HepG2 (cell line): ENCODE data around the gene ZFP1. TPM values are rescaled to one million over a fixed set of nuclear protein-coding genes. Genes with fewer than 3 reads are reported as not detected.

Experiments used
- ATAC-seq: fragments of 200-7000 bp; cut with Tn5 transposase; 3 replicates; pipeline ENCODE4 v1.9.1; 2020; ENCODE audit warnings: mild to moderate bottlenecking, moderate library complexity
- BruUV-seq: library from RNA; stranded (reverse); fragments of 400-500 nt; replicated peaks from 2 replicates; lab custom pipeline; 2021; lab: Mats Ljungman, UMichigan
- CTCF ChIA-PET: fragments of 300-600 bp; formaldehyde crosslinking; extraction: SDS; loops from one replicate; lab custom pipeline; 2021; ENCODE audit warnings: low total read pairs, inconsistent platforms, low intra/inter-chr PET ratio; lab: Yijun Ruan, JAX
- POLR2A ChIA-PET: fragments of 350-600 bp; sonication (Branson Sonifier 250); formaldehyde crosslinking; loops from one replicate; lab custom pipeline; 2020; ENCODE audit warnings: antibody characterized with exemption, inconsistent platforms; lab: Yijun Ruan, JAX
- DNase-seq: peaks from one replicate; pipeline ENCODE4 v3.0.0-alpha.2; 2015; ENCODE audit warnings: low spot score
- FAIRE-seq: peaks from 3 replicates; lab custom pipeline; 2011; peaks lifted over from hg19 to GRCh38; lab: Jason Lieb, UNC
- H2AFZ ChIP-seq: one replicate; pipeline ENCODE4 v1.6.1; 2011; ENCODE audit warnings: low read length, inconsistent platforms
- H3K27ac ChIP-seq: fragments of 300-600 bp; 3 replicates; pipeline ENCODE4 v1.8.0; 2011; ENCODE audit warnings: mixed run types, mild to moderate bottlenecking, mixed read lengths, low read length, inconsistent platforms; ENCODE audit not compliant: insufficient read depth; ENCODE audit errors: extremely low read length
- H3K27me3 ChIP-seq, 2 experiments: fragments of 200-600 bp in 1 of 2; 2 replicates in 1 of 2; 3 replicates in 1 of 2; pipeline versions ENCODE4 v1.6.0 to v1.8.0; 2011; ENCODE audit warnings: low read length in 2 of 2, mild to moderate bottlenecking in 2 of 2, moderate library complexity in 2 of 2, inconsistent platforms in 1 of 2; ENCODE audit not compliant: insufficient read depth in 2 of 2, control insufficient read depth in 1 of 2
- H3K36me3 ChIP-seq, 2 experiments: fragments of 200-600 bp in 1 of 2; replicated peaks in 1 of 2; 2 replicates in 1 of 2; 3 replicates in 1 of 2; pipeline versions ENCODE4 v1.5.1 to v1.8.0; 2011; ENCODE audit warnings: low read length in 2 of 2, inconsistent platforms in 1 of 2; ENCODE audit not compliant: insufficient read depth in 2 of 2, control insufficient read depth in 1 of 2
- H3K4me1 ChIP-seq: 2 replicates; pipeline ENCODE4 v1.5.1; 2012; ENCODE audit warnings: low read length, inconsistent platforms; ENCODE audit not compliant: insufficient read depth
- H3K4me2 ChIP-seq: 2 replicates; pipeline ENCODE4 v1.6.0; 2011; ENCODE audit warnings: low read depth, low read length, inconsistent platforms
- H3K4me3 ChIP-seq, 3 experiments: fragments of 200-600 bp in 1 of 3; sonication (generic), shearing (Covaris generic) in 1 of 3; replicated peaks in 1 of 3; 2 replicates each; pipeline ENCODE4 v1.5.1; 2011 to 2016; ENCODE audit warnings: low read length in 3 of 3, inconsistent platforms in 2 of 3, low read depth in 2 of 3, mild to moderate bottlenecking in 2 of 3, control low read depth in 1 of 3, mixed read lengths in 1 of 3; ENCODE audit not compliant: insufficient read depth in 1 of 3
- H3K79me2 ChIP-seq: one replicate; pipeline ENCODE4 v1.6.1; 2011; ENCODE audit warnings: low read length, inconsistent platforms; ENCODE audit not compliant: insufficient read depth
- H3K9ac ChIP-seq: 2 replicates; pipeline ENCODE4 v1.6.0; 2011; ENCODE audit warnings: mild to moderate bottlenecking, low read depth, low read length, inconsistent platforms; ENCODE audit not compliant: insufficient read depth
- H3K9me3 ChIP-seq: 2 replicates; pipeline ENCODE4 v1.5.1; 2012; ENCODE audit warnings: mild to moderate bottlenecking, low read length
- H4K20me1 ChIP-seq: 2 replicates; pipeline ENCODE4 v1.6.0; 2011; ENCODE audit warnings: inconsistent platforms, mild to moderate bottlenecking, low read length, moderate library complexity; ENCODE audit not compliant: insufficient read depth
- ARID5B ChIP-seq: IDR thresholded peaks from 2 replicates; pipeline ENCODE4 v1.4.0; 2020; ENCODE audit warnings: mild to moderate bottlenecking, missing genetic modification reagents
- MATR3 ChIP-seq: sonication (generic); formaldehyde crosslinking; IDR thresholded peaks from 2 replicates; pipeline ENCODE4 v1.4.0; 2020; ENCODE audit warnings: missing genetic modification reagents
- NFRKB ChIP-seq: fragments of 450-650 bp; IDR thresholded peaks from 2 replicates; pipeline ENCODE4 v1.6.1; 2017
- PAXIP1 ChIP-seq: sonication (generic); formaldehyde crosslinking; conservative IDR thresholded peaks from 2 replicates; pipeline ENCODE4 v1.4.0; 2020; ENCODE audit warnings: mild to moderate bottlenecking, missing genetic modification reagents, moderate library complexity
- RFXAP ChIP-seq: sonication (generic); formaldehyde crosslinking; IDR thresholded peaks from 2 replicates; pipeline ENCODE4 v1.4.0; 2020; ENCODE audit warnings: missing genetic modification reagents, borderline replicate concordance
- SAFB2 ChIP-seq: sonication (generic); formaldehyde crosslinking; IDR thresholded peaks from 2 replicates; pipeline ENCODE4 v1.5.1; 2020; ENCODE audit warnings: missing genetic modification reagents, low read depth, mild to moderate bottlenecking, borderline replicate concordance
- SP5 ChIP-seq: IDR thresholded peaks from 2 replicates; pipeline ENCODE4 v1.6.1; 2016; ENCODE audit warnings: low read depth, borderline replicate concordance
- ZFX ChIP-seq: sonication (generic); formaldehyde crosslinking; IDR thresholded peaks from 2 replicates; pipeline ENCODE4 v1.4.0; 2020; ENCODE audit warnings: mild to moderate bottlenecking, low read depth, missing genetic modification reagents, moderate library complexity
- ZMYM2 ChIP-seq: sonication (generic); formaldehyde crosslinking; IDR thresholded peaks from 2 replicates; pipeline ENCODE4 v1.8.0; 2022; ENCODE audit warnings: mild to moderate bottlenecking, missing genetic modification reagents
- ZNF160 ChIP-seq: sonication (generic); formaldehyde crosslinking; IDR thresholded peaks from 2 replicates; pipeline ENCODE4 v1.8.0; 2022; ENCODE audit warnings: mild to moderate bottlenecking, inconsistent platforms, missing genetic modification reagents
- ZNF503 ChIP-seq: sonication (generic); formaldehyde crosslinking; IDR thresholded peaks from 2 replicates; pipeline ENCODE4 v1.4.0; 2020; ENCODE audit warnings: missing genetic modification reagents
- WGBS: methylation state at CpG from one replicate; pipeline ENCODE4 v1.1.6; 2017; ENCODE audit warnings: low lambda C conversion rate; 5-methylcytosine and 5-hydroxymethylcytosine counted together
- in situ Hi-C: cut with HindIII; loops from 2 replicates; pipeline ENCODE4 v1.10.0; 2017; ENCODE audit warnings: low pct_unique_long_range_greater_than_20kb; ENCODE audit not compliant: extremely low pct_ligation_motif_present
- intact Hi-C: fragments of 100-400 bp; cut with micrococcal nuclease; formaldehyde crosslinking; loops from one replicate; pipeline ENCODE4 v1.10.0; 2022; ENCODE audit not compliant: unreplicated experiment
- polyA plus RNA-seq, 8 experiments: library from polyadenylated mRNA; depleted of rRNA in 3 of 8; stranded (reverse) in 7 of 8; unstranded in 1 of 8; fragments of >200 nt; fragmentation: Illumina TruSeq in 4 of 8; extraction: Trizol in 4 of 8; gene quantifications; 2 replicates each; pipeline versions ENCODE4 v1.2.1 to v1.2.3, GENCODE V29; 2011 to 2016; ENCODE audit warnings: low read depth in 4 of 8, missing spikeins in 1 of 8, mixed read lengths in 1 of 8; ENCODE audit not compliant: insufficient read depth in 1 of 8
- total RNA-seq, 5 experiments: library from RNA; depleted of rRNA; stranded (reverse); fragments of >200 nt; fragmentation: Illumina TruSeq; extraction: Trizol; gene quantifications; 2 replicates each; pipeline ENCODE4 v1.2.3, GENCODE V29; 2016; ENCODE audit warnings: low read depth in 1 of 5

Gene ZFP1
- total and polyA plus RNA-seq, 2 of the 13 experiments (the other 11 are each of a cell fraction or from before 2014, with no cell fraction given), result 8.3 to 14.0 TPM

GRCh38 chr16:75112734-75113491 lies 35.4 kb upstream of the ZFP1 start (continued):
- peak; percentile 16; the same call in 1 of the 2 replicates for TF ChIP-seq PAXIP1 (CRISPR knock-in tag)
- peak; percentile 30; the same call in 1 of the 2 replicates for TF ChIP-seq ZFX (CRISPR knock-in tag)
- TF ChIP-seq ZNF160 (CRISPR knock-in tag), result 0 out of 2 replicates have a peak, but pooled peaks have one; percentile 12

GRCh38 chr16:75113541-75114121 lies 34.7 kb upstream of the ZFP1 start:
- DNase-seq, result no peak
- TF ChIP-seq NFRKB (no peak), MATR3 (CRISPR knock-in tag) (no peak), ZNF503 (no peak), RFXAP (CRISPR knock-in tag) (no peak), SAFB2 (no peak), ARID5B (CRISPR knock-in tag) (no peak), ZMYM2 (CRISPR knock-in tag) (no peak), SP5 (CRISPR knock-in tag) (no peak)

More at GRCh38 chr16:75113541-75114121, 34.7 kb upstream of the ZFP1 start:
- in situ Hi-C loops, result no loop called here
- no peak overlapping the region for H3K27ac ChIP-seq
- ChIA-PET POLR2A (interaction anchor here (3.2 kb wide), 1 partner anchor 116 kb away, joined by 30 read pairs; the partner anchor contains the start of gene ZNRF1), CTCF (no interaction called here)
- no peaks in the 10 kb centered on the region for H4K20me1 ChIP-seq
- H3K79me2 ChIP-seq, result peaks cover 7% of the 10 kb centered on the region
- ATAC-seq (no peak), FAIRE-seq (no peak)
- 100% methylated on average over 6 of the region's 20 CpGs for WGBS
- peaks cover 73% of the 10 kb centered on the region for H3K4me1 ChIP-seq
- no peak overlapping the region for H3K4me3 ChIP-seq
- BruUV-seq, result no TSS peak
- H3K4me2 ChIP-seq, result no peak overlapping the region
- peaks cover 7 to 8% of the 10 kb centered on the region in 2 experiments; a peak in 3 of 5 replicates for H3K36me3 ChIP-seq
- H3K27me3 ChIP-seq, result no peaks in the 10 kb centered on the region; a peak in 1 of 5 replicates
- no peak overlapping the region for H2AFZ ChIP-seq
- H3K9me3 ChIP-seq, result no peaks in the 10 kb centered on the region
- H3K9ac ChIP-seq, result no peak overlapping the region
- intact Hi-C loops, result no loop called here
